Activated CD8-positive, alpha-beta memory T cell treated with anti-CD3 and anti-CD28 coated beads, Interleukin-2, amount 10 ng/mL, durations not matched to agents 7 days and 5 days (primary cell): ENCODE data around the gene ZNF530. TPM values are rescaled to one million over a fixed set of nuclear protein-coding genes. Genes with fewer than 3 reads are reported as not detected.

Experiments used
- ATAC-seq: fragments of 150-1000 bp; cut with Tn5 transposase; one replicate; pipeline ENCODE4 v1.10.0; 2021; ENCODE audit warnings: moderate library complexity
- CTCF ChIA-PET: fragments of 350-600 bp; sonication (Branson Sonifier 250); formaldehyde crosslinking; loops from one replicate; lab custom pipeline; 2021; ENCODE audit warnings: antibody characterized with exemption; lab: Charles Lee
- DNase-seq: peaks from one replicate; pipeline ENCODE4 v3.0.0-alpha.2; 2020
- H3K27ac Mint-ChIP-seq: one replicate; pipeline ENCODE4 v1.8.0; 2021; ENCODE audit warnings: mild to moderate bottlenecking, mixed read lengths
- H3K27me3 Mint-ChIP-seq: one replicate; pipeline ENCODE4 v1.8.0; 2021; ENCODE audit warnings: mixed read lengths
- H3K36me3 Mint-ChIP-seq: one replicate; pipeline ENCODE4 v1.8.0; 2021; ENCODE audit warnings: mild to moderate bottlenecking, mixed read lengths
- H3K4me1 Mint-ChIP-seq: one replicate; pipeline ENCODE4 v1.8.0; 2021; ENCODE audit warnings: mixed read lengths
- H3K4me3 Mint-ChIP-seq: one replicate; pipeline ENCODE4 v1.8.0; 2021; ENCODE audit warnings: mild to moderate bottlenecking, moderate library complexity, mixed read lengths
- H3K9me3 Mint-ChIP-seq: one replicate; pipeline ENCODE4 v1.8.0; 2022; ENCODE audit warnings: low read depth, mixed read lengths
- total RNA-seq, 2 experiments: library from RNA; stranded (reverse); gene quantifications; one replicate each; pipeline ENCODE4 v1.2.3, GENCODE V29; 2021

The ZNF530 gene
- total RNA-seq, 2 experiments from 2014 or later: 10.6 to 12.4 TPM

DNA sequence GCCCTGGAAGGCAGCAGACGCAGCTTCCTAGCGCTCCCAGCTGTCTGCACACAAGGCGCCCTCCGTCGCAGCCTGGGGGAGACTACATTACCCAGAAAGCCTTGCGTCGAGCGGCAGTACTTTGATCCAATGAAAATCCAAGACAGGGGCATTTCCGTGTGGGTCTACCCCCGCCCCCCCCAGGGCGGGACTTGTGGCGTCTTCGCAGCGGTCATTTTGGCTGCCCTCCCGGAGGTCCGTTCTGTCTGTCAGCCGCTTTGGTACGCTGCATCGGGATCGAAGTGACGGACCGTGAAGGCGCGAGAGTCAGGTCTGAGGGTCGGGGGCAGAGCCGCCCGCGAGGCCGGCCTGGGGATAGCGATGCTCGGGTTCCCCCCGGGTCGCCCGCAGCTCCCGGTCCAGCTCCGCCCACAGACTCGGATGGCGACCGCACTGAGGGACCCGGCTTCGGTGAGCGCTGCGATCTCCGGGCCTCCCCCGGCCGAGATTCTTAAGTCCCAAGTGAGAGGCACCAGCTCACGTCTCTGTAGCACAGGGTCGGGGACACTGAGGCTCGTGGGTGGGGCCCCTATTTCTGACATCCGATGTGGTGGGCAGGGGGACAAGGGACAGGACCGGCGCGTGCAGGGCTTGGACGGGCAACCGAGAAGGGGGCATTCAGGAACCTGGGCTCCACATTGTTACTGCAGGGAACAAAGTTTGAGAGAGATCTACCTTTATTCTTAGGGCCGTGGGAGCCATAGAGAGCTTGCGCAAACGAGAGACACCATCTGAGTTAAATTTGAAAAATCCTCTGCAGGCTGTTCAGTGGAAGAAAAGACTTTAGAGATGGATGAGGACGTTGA, 33.5 kb downstream of the ZNF530 start, which contains the start of gene ZNF211:
Gene ZNF211, plus strand, starts transcription at position 182 of the 845 bp plus-strand sequence. Its CDS starts 179 bp downstream, at position 361.
- Mint-ChIP-seq H3K9me3 (peaks cover 26% of the 10 kb centered on the region), H3K4me3 (peak within 1 kb of the TSS; percentile 84), H3K27me3 (no peaks in the 10 kb centered on the region), H3K4me1 (peaks cover 18% of the 10 kb centered on the region), H3K27ac (peak within 1 kb of the TSS; percentile 83), H3K36me3 (peaks cover 51% of the 10 kb centered on the region)
- ATAC-seq (peak; percentile 100), DNase-seq (peak; percentile 92)
- CTCF ChIA-PET: interaction anchor here (0.7 to 1.5 kb wide), 5 partner anchors 11 to 206 kb away, joined by 3 to 5 read pairs (median 3); partner anchors contain the start of genes ZNF134 and ZNF551

DNA sequence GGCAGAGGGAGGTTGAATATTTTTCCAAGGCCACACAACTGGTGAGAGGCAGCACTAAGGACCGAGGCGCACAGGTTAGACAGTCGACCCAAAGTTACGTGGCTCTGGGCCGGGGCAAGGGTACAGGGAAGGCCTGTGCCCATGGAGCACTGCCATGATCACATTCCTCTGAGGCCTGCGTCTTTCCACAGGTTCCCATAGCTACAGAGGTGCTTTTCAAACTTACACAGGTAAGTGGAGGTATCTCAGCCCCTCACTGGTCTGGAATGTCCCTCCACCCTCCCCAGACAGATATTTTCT, 34.1 kb downstream of the ZNF530 start:
- Mint-ChIP-seq H3K27me3 (no peaks in the 10 kb centered on the region), H3K36me3 (peaks cover 56% of the 10 kb centered on the region), H3K27ac (peak overlapping the region; percentile 83), H3K9me3 (peaks cover 29% of the 10 kb centered on the region), H3K4me1 (peaks cover 18% of the 10 kb centered on the region), H3K4me3 (peak overlapping the region; percentile 84)
- DNase-seq (no peak), ATAC-seq (no peak)
- CTCF ChIA-PET: interaction anchor here (1.3 to 1.5 kb wide), 3 partner anchors 12 to 33 kb away, joined by 3 to 5 read pairs (median 3); partner anchors contain the start of gene ZNF134

DNA sequence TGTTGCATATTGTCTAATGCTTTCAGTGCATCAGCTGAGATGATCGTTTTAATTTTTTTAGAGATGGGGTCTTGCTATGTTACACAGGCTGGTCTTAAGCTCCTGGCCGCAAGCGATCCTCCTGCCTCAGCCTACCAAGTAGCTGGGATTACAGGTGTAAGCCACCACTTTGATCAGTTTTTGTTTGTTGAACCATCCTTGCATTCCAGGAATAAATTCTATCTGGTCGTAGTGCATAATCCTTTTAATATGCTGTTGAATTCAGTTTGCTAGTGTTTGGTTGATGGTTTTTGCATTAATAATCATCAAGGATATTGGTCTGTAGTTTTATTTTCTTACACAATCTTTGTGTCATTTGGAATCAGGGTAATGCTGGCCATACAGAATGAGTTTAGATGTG, 37.7 kb downstream of the ZNF530 start:
- Mint-ChIP-seq H3K4me3 (no peak overlapping the region), H3K9me3 (peaks cover 46% of the 10 kb centered on the region), H3K27me3 (no peaks in the 10 kb centered on the region), H3K36me3 (peaks cover 80% of the 10 kb centered on the region), H3K27ac (no peak overlapping the region), H3K4me1 (peaks cover 18% of the 10 kb centered on the region)
- CTCF ChIA-PET: interaction anchor here (1.4 kb wide), 1 partner anchor 10 kb away, joined by 4 read pairs; no protein-coding TSS in a partner anchor
- ATAC-seq (no peak), DNase-seq (no peak)

DNA sequence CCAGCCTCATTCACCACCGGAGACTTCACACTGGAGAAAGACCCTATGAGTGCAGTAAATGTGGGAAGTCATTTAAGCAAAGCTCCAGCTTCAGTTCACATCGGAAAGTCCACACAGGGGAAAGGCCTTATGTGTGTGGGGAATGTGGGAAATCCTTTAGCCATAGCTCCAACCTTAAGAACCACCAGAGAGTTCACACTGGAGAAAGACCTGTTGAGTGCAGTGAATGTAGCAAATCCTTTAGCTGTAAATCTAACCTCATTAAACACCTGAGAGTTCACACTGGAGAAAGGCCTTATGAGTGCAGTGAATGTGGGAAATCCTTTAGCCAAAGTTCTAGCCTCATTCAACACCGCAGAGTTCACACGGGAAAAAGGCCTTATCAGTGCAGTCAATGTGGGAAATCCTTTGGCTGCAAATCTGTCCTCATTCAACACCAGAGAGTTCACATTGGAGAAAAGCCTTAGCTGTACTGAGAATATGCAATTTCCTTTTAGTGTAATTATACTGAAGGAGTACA, 42.1 kb downstream of the ZNF530 start:
- H3K27me3 Mint-ChIP-seq: no peaks in the 10 kb centered on the region
- H3K4me3 Mint-ChIP-seq: no peak overlapping the region
- no peak overlapping the region for H3K27ac Mint-ChIP-seq
- peaks cover 69% of the 10 kb centered on the region for H3K36me3 Mint-ChIP-seq
- peaks cover 58% of the 10 kb centered on the region for H3K9me3 Mint-ChIP-seq
- CTCF ChIA-PET: no interaction called here
- DNase-seq: no peak
- ATAC-seq: no peak
- no peaks in the 10 kb centered on the region for H3K4me1 Mint-ChIP-seq

DNA sequence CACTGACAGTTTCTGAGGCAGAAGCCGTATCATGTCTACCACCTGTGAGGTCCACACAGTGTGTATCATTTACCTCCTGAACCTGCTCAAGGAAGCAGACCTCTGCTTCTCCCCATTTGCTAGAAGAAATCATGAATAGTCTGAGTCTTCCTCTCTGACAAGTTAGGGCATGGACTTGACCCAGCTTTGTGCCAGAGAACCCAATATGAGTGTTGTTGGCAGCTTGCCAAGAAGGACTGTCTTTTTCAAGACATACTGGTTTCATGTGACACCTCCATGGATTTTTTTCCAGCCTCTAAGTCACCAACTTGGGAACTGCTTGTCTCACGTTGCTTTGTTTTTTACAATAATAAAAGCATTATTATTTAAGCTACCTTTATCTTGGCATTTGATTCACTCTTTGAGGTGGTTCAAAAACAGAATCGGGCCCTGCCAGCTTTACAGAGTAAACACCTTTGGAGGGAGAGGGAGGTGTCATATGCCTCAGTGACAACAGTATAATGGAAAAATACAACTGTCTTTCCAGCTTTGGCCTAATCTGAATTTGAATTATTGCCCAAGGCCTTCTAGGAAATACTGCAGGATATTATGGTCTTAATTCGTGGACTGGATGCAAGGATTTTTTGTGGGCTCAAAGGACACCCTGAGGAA, 42.8 kb downstream of the ZNF530 start:
- CTCF ChIA-PET: no interaction called here
- H3K9me3 Mint-ChIP-seq: peaks cover 51% of the 10 kb centered on the region
- no peak for ATAC-seq

DNA sequence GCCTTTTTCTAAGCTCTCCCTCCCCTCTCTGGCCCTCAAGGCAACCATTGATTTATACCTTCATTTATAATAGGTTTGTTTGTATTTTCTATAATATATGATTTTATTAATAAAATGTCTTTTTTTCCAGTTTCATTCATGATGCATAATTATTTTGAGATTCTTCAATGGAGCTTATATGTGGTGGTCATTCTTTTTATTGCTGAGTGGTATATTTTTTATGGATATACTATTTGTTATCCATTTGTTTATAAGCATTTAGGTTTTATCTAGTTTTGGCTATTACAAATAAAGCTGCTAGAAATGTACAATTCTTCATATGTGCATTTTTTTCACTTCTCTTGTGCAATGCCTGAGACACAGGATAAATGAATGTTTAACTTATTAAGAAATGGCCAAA, 44.0 kb downstream of the ZNF530 start:
- ATAC-seq: no peak
- H3K4me1 Mint-ChIP-seq: no peaks in the 10 kb centered on the region
- DNase-seq: no peak
- no peak overlapping the region for H3K4me3 Mint-ChIP-seq
- H3K9me3 Mint-ChIP-seq: peaks cover 46% of the 10 kb centered on the region
- H3K27me3 Mint-ChIP-seq: no peaks in the 10 kb centered on the region
- H3K36me3 Mint-ChIP-seq: peaks cover 51% of the 10 kb centered on the region
- CTCF ChIA-PET: no interaction called here
- H3K27ac Mint-ChIP-seq: no peak overlapping the region

More for the DNA sequence above, 42.8 kb downstream of the ZNF530 start:
- Mint-ChIP-seq H3K4me1 (no peaks in the 10 kb centered on the region), H3K4me3 (no peak overlapping the region), H3K27ac (no peak overlapping the region), H3K36me3 (peaks cover 61% of the 10 kb centered on the region), H3K27me3 (no peaks in the 10 kb centered on the region)
- no peak for DNase-seq

DNA sequence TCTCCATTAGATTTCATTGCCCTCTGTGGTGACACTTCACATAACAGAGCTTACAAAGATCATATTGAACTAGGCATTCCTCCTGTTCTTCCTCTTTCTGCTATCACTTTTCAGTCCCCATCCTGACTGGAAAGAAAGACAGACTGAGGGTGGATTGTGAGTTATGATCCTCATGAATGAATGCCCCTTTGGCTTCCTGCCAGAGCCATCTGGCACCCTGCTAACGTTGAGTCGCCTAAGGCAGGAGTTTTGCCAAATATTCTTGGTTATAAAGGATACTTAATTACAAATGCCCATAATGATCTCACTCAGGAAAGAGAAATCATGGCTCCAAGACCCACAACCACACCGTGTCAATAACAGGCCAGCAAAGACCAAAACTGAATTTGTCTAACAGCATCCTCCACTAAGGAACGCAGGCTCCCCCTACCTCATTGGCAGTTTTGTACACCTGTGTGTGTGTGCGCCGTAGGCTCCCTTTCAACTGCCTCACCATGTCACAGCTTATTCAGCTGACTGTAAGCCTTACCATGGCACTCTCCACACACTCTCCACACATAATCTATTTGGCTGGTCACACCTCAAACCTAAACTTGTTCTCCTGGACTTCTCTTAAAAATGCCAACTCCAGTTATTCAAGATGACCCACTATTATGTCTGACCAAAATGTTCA, 48.8 kb downstream of the ZNF530 start:
- DNase-seq (no peak), ATAC-seq (no peak)
- peaks cover 9% of the 10 kb centered on the region for H3K4me1 Mint-ChIP-seq
- peaks cover 7% of the 10 kb centered on the region for H3K36me3 Mint-ChIP-seq
- H3K9me3 Mint-ChIP-seq: peaks cover 18% of the 10 kb centered on the region
- H3K27ac Mint-ChIP-seq: no peak overlapping the region
- H3K27me3 Mint-ChIP-seq: no peaks in the 10 kb centered on the region
- no peak overlapping the region for H3K4me3 Mint-ChIP-seq
- CTCF ChIA-PET: no interaction called here

DNA sequence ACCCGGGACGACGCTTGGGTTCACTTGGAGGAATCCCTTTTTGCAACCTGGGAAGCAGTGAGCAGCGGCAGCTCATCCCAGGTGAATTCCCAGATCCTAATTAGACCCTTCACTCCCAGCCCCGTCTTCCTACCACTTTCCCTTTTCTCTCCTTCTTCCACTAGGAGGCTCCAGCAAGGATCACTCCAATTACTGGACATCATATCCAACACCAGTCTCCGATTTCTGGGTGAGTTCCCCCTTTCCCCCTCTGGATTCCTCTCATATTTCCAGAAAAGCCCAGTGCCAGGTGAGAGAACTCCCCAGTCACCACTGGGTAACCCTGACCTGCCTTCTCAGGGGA, 51.9 kb downstream of the ZNF530 start:
- CTCF ChIA-PET: no interaction called here
- peaks cover 12% of the 10 kb centered on the region for H3K4me1 Mint-ChIP-seq
- no peak for ATAC-seq
- peaks cover 4% of the 10 kb centered on the region for H3K36me3 Mint-ChIP-seq
- no peak overlapping the region for H3K4me3 Mint-ChIP-seq
- no peak for DNase-seq
- no peaks in the 10 kb centered on the region for H3K27me3 Mint-ChIP-seq
- H3K9me3 Mint-ChIP-seq: peaks cover 24% of the 10 kb centered on the region
- no peak overlapping the region for H3K27ac Mint-ChIP-seq

DNA sequence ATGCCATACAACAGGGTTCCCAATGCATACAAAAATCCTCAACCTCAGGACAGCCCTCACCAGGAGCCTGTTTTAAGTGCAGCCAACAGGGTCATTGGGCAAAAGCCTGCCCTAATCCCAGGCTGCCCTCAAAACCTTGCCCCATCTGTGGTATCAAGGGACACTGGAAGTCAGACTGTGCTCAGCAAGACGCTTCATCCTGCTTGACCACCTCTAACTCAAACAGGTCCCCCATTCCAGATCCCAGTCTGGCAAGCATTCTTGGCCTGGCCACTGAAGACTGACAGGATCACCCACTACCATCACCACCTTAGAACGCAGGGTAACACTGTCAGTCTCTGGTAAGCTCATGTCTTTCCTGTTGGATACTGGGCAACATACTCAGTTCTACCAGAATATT, 54.0 kb downstream of the ZNF530 start:
- Mint-ChIP-seq H3K27me3 (no peaks in the 10 kb centered on the region), H3K9me3 (peaks cover 22% of the 10 kb centered on the region), H3K27ac (no peak overlapping the region), H3K4me1 (peaks cover 12% of the 10 kb centered on the region), H3K36me3 (peaks cover 4% of the 10 kb centered on the region), H3K4me3 (no peak overlapping the region)
- CTCF ChIA-PET: interaction anchor here (1.5 kb wide), 1 partner anchor 28 kb away, joined by 4 read pairs; the partner anchor contains the start of gene ZNF551
- no peak for DNase-seq
- no peak for ATAC-seq

DNA sequence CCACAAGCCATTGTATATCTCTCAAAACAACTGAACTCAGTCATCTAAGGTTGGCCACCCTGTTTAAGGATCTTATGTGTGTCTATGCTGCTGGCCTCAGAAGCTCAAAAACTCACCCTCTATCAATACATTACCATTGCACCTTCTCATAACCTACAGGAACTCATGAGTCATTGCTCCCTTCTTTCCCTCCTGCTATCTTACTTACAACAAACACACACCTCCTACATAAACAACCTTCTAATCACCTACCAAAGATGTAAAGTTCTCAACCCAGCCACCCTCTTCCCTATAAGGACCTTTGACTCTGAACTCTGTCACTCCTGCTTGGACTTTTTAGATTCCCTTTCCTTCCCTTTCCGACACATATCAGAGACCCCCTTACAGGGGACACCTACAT, 55.8 kb downstream of the ZNF530 start:
- CTCF ChIA-PET: interaction anchor here (0.9 kb wide), 1 partner anchor 54 kb away, joined by 3 read pairs; the partner anchor contains the start of gene ZNF154
- no peak overlapping the region for H3K27ac Mint-ChIP-seq
- H3K4me3 Mint-ChIP-seq: no peak overlapping the region
- ATAC-seq (no peak), DNase-seq (no peak)
- H3K9me3 Mint-ChIP-seq: peaks cover 19% of the 10 kb centered on the region
- H3K4me1 Mint-ChIP-seq: peaks cover 12% of the 10 kb centered on the region
- peaks cover 9% of the 10 kb centered on the region for H3K27me3 Mint-ChIP-seq
- H3K36me3 Mint-ChIP-seq: peaks cover 4% of the 10 kb centered on the region

DNA sequence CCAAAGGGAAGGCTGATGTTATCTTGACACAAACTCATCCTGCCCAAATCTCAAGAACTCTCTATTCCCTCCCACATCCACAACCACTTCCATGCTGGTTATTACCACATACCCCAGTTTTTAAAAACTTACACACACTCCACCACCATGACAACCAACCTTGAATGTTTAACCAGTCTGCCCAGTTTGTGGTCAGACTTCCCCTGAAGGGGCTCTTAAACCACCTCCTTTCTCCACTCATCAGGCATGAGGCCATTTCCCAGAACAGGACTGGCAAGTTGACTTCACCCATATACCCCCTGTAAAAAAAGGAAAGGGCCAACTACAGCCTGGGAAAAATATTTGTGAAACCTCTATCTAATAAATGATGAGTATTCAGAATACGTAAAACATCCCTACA, 56.7 kb downstream of the ZNF530 start:
- Mint-ChIP-seq H3K4me3 (no peak overlapping the region), H3K36me3 (peaks cover 4% of the 10 kb centered on the region), H3K27me3 (peaks cover 15% of the 10 kb centered on the region), H3K4me1 (peaks cover 10% of the 10 kb centered on the region), H3K9me3 (peaks cover 19% of the 10 kb centered on the region), H3K27ac (no peak overlapping the region)
- CTCF ChIA-PET: no interaction called here
- DNase-seq (no peak), ATAC-seq (no peak)
